ENCODE results near the gene TP73.

The TP73 gene

DNA sequence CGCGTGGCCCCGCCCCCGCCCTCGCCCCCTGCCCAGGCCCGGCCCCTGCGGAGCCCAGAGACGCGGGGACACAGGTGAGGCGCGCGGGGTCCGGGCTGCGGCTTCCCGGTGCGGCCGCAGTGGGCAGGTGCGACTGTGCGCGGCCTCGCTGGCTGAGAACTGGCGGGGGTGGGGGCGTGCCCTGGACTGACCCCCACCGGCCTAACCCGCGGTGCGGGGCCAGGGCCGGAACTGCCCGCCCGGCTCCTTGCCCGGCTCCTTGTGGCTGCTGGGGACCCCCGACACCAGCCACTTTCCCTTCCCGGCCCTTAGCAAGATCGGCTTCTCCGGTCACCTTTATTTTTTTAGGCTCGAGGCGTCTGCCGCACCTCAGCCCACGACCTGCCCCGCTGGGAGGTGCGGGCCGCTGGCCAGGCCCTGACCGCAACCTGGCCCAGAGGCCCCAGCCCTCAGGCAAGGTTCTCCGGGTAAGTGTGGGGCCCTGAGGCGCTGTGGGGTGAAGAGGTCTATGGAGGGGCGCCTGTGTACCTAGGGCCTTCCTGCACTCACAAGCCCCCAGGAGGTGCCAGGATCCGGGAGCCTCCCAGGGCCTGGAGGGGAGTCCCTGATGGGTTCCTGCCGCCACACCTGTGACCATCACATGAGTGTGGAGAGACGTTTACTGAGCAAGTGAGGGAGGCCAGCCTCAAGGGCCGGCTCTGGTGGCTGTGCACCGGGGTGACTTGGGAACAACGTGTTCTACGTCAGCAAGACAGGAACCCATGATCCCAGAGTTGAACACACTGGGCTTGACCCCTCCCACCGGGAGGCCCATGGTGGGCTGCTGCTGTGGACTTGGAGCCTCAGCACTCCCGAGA, 120.6 kb downstream of the TP73 start, which contains the start of gene SMIM1:
SMIM1 (plus strand) TSS at position 35 of the 857 bp plus-strand sequence. CDS start 2,625 bp downstream, outside the sequence.
- DNase-seq (ENCODE audit: insufficient read length, low spot score) (no peak), FAIRE-seq (no peak)
- TF ChIP-seq POLR2A (IDR thresholded peaks at IDR 0.05; ENCODE audit: low read depth, low read length), result no peak

DNA sequence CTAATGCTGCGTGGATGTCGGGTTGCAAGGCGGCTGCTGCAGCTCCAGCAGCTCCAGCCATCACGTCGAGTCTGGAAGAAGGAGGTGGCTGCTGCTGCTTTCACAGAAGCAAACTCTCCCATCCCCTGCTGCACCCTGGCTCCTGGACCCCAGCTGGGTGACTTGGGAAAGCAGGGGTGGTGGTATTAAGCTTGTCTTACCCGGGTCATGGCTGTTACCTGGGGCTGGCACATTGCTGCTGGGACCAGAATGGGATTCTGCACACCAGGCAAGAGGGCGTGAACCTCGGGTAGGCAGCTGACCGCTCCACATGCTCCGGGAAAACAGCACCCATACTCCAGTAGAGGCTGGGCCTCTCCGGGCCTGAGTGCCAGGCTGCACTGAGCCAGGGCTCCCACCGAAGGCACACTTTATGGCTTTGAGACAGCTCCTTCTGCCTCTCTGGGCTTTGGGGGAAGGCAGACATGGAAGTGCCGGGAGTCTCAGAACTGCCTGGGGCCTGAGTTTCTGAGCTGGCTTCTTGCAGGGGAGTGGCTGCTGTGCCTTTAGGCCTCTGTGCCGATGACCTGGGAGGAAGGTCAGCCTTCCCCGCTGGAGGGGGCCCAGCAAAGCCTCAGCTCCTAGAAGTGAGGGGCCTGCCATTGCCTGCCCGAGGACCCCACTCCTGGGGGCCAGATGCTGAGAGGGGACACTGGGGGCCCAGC, 121.4 kb downstream of the TP73 start:
- no peak for FAIRE-seq
- DNase-seq (ENCODE audit: insufficient read length, low spot score), result no peak
- TF ChIP-seq POLR2A (IDR thresholded peaks at IDR 0.05; ENCODE audit: low read depth, low read length), result no peak

DNA sequence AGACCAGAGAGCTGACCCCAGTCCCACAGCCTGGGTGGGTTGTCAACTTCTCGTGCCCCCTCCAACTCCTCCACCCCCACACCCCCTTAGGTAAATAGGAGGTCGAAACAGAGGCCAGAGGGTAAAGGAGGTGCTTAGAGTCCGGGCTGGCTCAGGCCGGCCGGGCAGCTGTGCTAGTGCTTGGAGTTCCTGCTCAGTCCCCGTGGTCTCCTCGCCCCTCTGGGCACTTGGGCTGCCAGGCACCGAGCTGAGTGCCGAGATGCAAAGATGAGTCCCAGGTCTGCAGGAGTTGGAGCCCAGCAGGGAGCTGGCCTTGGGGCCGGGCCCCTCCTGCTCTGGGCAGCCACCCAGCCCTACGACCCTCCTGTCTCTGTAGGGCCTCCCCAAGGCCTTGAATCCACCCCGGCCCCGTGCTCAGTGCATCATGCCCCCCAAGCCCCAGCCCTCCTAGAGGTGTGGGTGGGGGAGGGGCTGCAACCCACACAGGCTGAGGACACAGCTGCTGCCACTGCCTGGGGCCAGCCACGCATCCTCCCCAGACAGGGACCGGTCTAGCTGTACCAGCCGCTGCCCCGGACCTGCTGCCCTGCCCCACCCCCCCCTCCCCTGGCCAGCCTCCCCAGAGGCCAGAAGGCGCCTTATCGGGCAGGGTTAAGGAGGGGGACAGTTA, 122.1 kb downstream of the TP73 start:
- no peak for DNase-seq (ENCODE audit: insufficient read length, low spot score)
- FAIRE-seq, result no peak
- TF ChIP-seq POLR2A (IDR thresholded peaks at IDR 0.05; ENCODE audit: low read depth, low read length), result no peak

DNA sequence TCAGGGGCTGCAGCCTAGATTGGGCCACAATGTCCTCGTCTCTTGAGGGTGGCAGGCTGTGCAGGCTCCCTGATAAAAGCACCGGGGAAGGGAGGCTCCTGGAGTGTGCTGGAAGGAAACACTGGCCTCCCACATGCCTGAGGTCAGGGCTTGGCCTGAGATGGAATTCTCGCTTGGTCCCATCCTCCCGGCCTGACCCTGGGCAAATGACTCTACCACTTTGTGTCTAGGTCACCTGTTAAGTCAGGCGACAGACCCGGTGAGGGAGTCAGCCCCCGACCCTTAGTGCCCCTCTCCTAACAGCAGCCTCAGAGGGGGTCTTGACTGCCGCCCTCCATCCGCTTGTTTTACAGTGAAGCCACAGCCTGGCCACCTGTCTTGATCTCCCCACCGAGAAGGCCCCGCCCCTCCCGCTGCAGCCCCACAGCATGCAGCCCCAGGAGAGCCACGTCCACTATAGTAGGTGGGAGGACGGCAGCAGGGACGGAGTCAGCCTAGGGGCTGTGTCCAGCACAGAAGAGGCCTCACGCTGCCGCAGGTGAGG, 122.7 kb downstream of the TP73 start:
- DNase-seq (ENCODE audit: insufficient read length, low spot score), result peak; percentile 74
- TF ChIP-seq POLR2A (IDR thresholded peaks at IDR 0.05; ENCODE audit: low read depth, low read length), result no peak
- FAIRE-seq, result no peak

DNA sequence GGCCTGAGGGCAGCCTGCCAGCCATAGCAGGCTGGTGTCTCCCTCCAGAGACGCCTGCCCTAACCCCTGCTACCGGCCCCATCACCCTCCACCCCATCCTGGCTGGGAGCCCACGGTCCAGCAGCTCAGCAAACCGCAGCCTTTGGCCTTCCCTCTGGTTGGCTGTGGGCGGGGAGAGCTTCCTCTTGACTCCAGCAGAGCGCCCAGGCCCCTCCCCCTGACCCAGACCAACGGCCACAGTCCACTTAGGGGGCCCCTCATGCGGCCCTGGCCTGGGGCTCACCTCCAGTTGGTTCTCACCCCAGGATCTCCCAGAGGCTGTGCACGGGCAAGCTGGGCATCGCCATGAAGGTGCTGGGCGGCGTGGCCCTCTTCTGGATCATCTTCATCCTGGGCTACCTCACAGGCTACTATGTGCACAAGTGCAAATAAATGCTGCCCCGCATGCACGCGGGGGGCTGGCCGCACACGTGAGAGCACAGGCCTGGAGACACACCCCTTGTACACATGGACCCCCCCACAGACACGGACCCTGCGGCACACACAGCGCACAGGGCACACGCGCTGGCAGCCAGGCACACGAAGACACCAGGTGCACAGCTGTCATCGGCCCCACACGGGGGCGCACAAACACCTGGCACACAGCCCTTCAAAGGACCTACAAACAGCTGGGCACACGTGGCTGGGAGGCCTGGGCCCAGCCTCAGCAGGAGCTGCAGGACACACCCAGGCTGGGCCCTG, 123.3 kb downstream of the TP73 start:
- peak; percentile 84 for DNase-seq (ENCODE audit: insufficient read length, low spot score)
- TF ChIP-seq POLR2A (IDR thresholded peaks at IDR 0.05; ENCODE audit: low read depth, low read length), result no peak
- no peak for FAIRE-seq

DNA sequence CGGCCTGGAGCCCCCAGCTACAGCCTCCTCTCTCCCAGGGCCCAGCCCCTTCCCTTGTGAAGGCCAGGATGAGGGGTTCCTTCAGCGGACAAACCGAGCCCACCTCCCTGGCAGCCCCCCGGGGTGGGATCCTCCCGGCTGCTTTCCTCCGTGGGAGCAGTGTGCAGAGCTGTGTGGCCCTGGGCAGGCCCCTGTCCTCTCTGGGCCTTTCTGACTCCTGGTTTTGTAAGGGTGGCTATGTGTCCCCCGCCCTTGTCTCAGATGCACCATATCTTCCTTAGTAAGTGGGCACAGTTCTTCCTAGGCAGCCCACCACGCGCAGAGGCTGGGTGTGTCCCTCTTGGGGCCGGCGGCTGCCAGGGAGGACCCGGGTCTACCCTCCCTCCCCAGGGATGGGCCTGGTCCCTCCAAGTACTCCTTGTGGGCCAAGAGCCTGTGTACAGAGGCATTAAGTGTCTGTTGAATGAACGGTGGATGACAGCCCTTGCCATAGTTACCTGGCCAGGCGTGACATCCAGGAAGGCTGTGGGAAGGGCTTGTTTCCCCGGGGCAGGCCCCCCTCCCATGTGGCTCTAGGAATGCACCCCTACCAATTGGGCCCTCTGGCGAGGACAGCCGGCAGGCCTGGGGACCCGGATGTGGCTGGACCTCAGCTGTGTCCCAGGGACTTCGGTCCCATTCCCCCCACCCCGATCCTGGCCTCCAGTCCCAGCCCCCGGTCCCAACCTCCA, 124.1 kb downstream of the TP73 start:
- FAIRE-seq (no peak), DNase-seq (ENCODE audit: insufficient read length, low spot score) (no peak)
- no peak for TF ChIP-seq POLR2A (IDR thresholded peaks at IDR 0.05; ENCODE audit: low read depth, low read length)

DNA sequence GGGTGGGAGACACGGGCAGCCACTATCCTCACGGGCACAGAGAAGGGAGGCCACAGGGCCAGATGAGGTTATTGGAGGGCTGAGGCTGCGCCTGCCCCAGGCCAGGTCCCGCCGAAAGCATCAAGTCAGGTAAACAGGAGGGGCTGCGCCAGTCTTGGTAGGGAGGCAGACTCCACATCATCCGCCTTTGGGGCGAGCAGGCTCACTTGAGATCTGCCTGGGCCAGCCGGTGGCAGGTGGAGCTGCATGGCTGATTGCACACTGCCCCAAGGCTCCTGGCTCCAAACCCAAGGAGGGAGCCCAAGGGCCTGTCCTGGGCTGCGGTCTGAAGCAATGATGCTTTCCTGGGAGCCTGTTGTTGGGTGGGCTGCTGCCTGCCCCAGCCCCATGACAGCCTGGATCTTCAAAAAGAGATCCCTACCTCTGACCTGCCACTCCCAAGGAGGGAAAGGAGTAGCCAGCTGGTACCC, 124.8 kb downstream of the TP73 start:
- TF ChIP-seq POLR2A (IDR thresholded peaks at IDR 0.05; ENCODE audit: low read depth, low read length), result no peak
- no peak for FAIRE-seq
- DNase-seq (ENCODE audit: insufficient read length, low spot score), result no peak

DNA sequence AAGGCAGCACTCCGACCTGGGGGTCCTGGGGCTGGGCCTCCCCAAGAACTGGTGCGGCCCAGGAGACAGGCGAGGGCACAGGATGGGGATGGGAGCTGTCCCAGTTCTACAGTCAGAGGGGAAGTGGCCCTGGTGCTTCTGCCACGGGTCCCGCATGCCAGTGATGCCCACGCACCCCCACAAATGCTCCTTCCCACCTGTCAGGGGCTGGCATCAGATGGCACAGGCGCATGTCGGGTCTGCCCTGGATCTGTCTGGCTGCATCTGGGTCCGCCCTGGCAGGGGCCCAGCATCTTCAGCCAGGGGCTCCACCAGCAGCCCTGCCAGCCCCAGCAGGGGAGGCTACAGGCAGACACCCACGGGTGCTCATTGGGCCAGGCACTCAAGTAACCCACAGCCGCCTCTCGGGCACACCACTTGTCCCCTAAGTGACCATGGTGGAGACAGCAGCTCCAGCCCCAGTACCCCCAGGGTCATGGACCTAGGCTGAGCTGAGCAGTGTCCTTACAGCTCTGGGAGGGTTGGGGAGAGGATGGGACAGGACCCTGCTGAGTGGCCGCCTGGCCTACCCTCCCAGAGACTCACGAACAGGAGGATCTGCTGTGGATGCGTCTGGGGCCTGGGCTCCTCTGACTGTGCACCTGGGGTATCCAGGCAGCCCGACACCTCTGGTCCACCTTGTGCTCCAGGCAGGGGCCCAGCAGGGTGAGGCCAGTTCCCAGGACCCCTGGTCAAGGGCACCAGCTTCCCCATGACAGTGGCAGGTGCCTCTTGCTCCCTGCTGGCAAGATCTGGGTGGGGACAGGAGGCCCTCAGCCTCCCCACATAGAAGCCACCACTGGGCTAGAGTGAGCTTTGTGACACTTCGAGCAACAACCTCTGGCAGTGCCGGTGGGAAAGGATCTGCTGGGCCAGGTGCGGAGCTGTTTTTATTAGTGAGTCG, 125.6 kb downstream of the TP73 start:
- TF ChIP-seq POLR2A (IDR thresholded peaks at IDR 0.05; ENCODE audit: low read depth, low read length), result no peak
- no peak for DNase-seq (ENCODE audit: insufficient read length, low spot score)
- no peak for FAIRE-seq

DNA sequence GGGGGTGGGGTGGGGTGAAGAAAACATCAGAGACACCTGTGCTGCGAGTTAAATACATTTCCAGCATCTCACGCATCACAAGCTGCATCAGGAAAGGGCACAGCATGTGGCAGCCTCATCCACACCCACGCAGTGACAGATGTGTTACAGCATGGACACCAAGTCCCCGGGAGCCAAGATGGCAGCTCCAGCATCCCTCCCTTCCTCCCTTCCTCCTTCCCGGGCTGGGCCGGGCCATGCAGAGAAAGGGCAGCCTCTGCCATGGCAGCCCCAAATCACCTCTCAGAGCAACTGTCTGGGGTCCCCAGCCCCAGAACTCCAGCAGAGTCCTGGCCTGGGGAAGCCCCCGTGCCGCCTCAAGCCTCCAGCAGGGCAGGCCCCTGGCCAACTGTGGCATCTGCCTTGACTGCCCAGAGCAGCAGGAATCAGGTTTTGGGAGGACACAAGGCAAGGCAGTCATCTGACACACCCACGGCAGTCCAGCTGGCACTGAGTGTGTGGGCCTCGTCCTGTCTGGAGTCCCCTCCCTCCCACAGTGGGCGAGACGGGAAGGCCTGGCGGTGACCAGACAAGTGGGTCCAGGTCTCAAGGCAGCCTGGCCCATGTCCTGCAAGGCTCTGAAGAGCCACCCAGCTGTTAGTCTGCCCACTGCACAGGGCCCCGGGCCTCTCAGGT, 126.4 kb downstream of the TP73 start:
- DNase-seq (ENCODE audit: insufficient read length, low spot score) (no peak), FAIRE-seq (no peak)
- TF ChIP-seq POLR2A (IDR thresholded peaks at IDR 0.05; ENCODE audit: low read depth, low read length), result no peak

DNA sequence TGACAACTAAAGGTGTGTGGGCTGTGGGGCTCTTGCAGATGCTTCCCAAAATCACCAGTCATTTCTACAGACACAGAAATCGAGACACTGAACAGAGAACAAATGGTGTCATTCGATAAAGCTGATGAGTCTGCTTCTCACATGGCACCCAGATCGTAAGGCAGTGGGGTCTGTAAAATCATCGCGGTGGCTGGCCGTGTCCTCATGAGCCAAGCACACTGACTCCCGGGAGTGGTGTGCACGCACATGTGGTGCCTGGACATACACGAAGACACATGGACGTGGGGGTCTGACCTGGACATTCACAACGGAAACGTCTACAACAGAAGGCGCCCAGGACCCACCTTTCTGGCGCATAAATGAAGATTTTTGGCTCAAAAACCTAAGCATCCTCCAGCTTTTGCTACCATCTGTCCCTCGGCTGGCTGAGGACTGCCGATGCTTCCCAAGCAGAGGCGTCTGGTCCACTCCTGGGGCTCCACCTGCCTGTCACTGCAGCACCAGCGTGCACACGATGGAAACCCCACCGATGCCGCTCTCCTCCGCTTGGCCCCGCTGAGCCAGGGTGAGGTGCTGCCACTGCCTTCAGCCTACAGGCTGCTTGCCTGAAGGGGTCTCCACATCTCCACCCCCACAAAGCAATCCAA, 127.1 kb downstream of the TP73 start:
- TF ChIP-seq POLR2A (IDR thresholded peaks at IDR 0.05; ENCODE audit: low read depth, low read length), result no peak
- DNase-seq (ENCODE audit: insufficient read length, low spot score) (no peak), FAIRE-seq (no peak)

Data from H54 (cell line).